Ishikawa (cell line): Measurements from ENCODE around the gene AKAP17A.

ENCODE experiments used
- CEBPB ChIP-seq: IDR thresholded peaks from 2 replicates; pipeline ENCODE4 v1.6.1; 2012
- CREB1 ChIP-seq: IDR thresholded peaks from 2 replicates; pipeline ENCODE4 v1.6.1; 2012; ENCODE audit warnings: low read depth
- EGR1 ChIP-seq: IDR thresholded peaks from 2 replicates; pipeline ENCODE4 v1.6.1; 2012
- EP300 ChIP-seq: IDR thresholded peaks from 2 replicates; pipeline ENCODE4 v1.6.1; 2012; ENCODE audit warnings: borderline replicate concordance
- FOXM1 ChIP-seq: IDR thresholded peaks from 2 replicates; pipeline ENCODE4 v1.6.1; 2012; ENCODE audit warnings: low read depth, borderline replicate concordance
- NFIC ChIP-seq: IDR thresholded peaks from 2 replicates; pipeline ENCODE4 v1.6.1; 2012
- RAD21 ChIP-seq: IDR thresholded peaks from 2 replicates; pipeline ENCODE4 v1.6.1; 2012; ENCODE audit warnings: low read depth
- TAF1 ChIP-seq: IDR thresholded peaks from 2 replicates; pipeline ENCODE4 v1.6.1; 2012; ENCODE audit warnings: low read depth, mild to moderate bottlenecking
- TCF12 ChIP-seq: IDR thresholded peaks from 2 replicates; pipeline ENCODE4 v1.6.1; 2012; ENCODE audit warnings: low read depth
- TEAD4 ChIP-seq: IDR thresholded peaks from 2 replicates; pipeline ENCODE4 v1.6.1; 2012
- YY1 ChIP-seq: IDR thresholded peaks from 2 replicates; pipeline ENCODE4 v1.6.1; 2012; ENCODE audit warnings: low read depth
- ZBTB7A ChIP-seq: IDR thresholded peaks from 2 replicates; pipeline ENCODE4 v1.6.1; 2012; ENCODE audit warnings: low read depth
- TF ChIP-seq, protein P1 (sequence below): IDR thresholded peaks from 2 replicates; pipeline ENCODE4 v1.6.1; 2012; ENCODE audit warnings: low read depth, mild to moderate bottlenecking
- TF ChIP-seq, protein P2 (sequence below): IDR thresholded peaks from 2 replicates; pipeline ENCODE4 v1.6.1; 2012
- TF ChIP-seq, protein P3 (sequence below): IDR thresholded peaks from 2 replicates; pipeline ENCODE4 v1.6.1; 2012

The AKAP17A gene

DNA sequence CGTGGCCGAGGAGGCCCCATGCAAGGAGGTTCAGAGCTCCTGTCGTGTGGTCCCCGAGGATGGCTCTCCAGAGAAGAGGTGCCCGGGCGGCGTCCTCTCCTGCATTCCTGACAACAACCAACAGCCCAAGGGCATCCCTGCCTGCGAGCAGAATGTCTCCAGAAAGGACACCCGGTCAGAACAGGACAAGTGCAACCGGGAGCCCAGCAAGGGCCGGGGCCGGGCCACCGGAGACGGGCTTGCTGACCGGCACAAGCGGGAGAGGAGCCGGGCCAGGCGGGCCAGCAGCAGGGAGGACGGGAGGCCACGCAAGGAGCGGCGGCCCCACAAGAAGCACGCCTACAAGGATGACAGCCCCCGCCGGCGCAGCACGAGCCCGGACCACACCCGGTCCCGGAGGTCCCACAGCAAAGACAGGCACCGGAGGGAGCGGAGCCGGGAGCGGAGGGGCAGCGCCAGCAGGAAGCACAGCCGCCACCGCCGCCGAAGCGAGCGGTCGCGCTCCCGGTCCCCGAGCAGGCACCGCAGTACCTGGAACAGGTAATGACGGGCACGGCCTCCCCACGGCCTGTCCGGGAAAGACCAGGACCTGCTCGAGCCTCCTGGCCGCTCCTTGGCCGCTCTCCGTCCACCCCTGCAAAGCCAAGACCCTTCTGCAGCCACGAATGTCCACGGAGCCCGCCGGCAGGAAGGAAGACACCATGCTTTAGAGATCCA lies 9.8 kb downstream of the AKAP17A start:
- TF ChIP-seq ZBTB7A, result no peak
- TF ChIP-seq CREB1, result no peak
- no peak for TF ChIP-seq FOXM1
- TF ChIP-seq, protein P1, sequence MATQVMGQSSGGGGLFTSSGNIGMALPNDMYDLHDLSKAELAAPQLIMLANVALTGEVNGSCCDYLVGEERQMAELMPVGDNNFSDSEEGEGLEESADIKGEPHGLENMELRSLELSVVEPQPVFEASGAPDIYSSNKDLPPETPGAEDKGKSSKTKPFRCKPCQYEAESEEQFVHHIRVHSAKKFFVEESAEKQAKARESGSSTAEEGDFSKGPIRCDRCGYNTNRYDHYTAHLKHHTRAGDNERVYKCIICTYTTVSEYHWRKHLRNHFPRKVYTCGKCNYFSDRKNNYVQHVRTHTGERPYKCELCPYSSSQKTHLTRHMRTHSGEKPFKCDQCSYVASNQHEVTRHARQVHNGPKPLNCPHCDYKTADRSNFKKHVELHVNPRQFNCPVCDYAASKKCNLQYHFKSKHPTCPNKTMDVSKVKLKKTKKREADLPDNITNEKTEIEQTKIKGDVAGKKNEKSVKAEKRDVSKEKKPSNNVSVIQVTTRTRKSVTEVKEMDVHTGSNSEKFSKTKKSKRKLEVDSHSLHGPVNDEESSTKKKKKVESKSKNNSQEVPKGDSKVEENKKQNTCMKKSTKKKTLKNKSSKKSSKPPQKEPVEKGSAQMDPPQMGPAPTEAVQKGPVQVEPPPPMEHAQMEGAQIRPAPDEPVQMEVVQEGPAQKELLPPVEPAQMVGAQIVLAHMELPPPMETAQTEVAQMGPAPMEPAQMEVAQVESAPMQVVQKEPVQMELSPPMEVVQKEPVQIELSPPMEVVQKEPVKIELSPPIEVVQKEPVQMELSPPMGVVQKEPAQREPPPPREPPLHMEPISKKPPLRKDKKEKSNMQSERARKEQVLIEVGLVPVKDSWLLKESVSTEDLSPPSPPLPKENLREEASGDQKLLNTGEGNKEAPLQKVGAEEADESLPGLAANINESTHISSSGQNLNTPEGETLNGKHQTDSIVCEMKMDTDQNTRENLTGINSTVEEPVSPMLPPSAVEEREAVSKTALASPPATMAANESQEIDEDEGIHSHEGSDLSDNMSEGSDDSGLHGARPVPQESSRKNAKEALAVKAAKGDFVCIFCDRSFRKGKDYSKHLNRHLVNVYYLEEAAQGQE, result no peak
- TF ChIP-seq, protein P2, sequence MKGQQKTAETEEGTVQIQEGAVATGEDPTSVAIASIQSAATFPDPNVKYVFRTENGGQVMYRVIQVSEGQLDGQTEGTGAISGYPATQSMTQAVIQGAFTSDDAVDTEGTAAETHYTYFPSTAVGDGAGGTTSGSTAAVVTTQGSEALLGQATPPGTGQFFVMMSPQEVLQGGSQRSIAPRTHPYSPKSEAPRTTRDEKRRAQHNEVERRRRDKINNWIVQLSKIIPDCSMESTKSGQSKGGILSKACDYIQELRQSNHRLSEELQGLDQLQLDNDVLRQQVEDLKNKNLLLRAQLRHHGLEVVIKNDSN, result no peak
- TF ChIP-seq NFIC, result no peak
- TF ChIP-seq EP300, result no peak
- no peak for TF ChIP-seq EGR1
- no peak for TF ChIP-seq CEBPB
- TF ChIP-seq RAD21, result no peak
- TF ChIP-seq YY1, result no peak
- TF ChIP-seq TCF12, result no peak
- no peak for TF ChIP-seq TAF1
- TF ChIP-seq TEAD4, result no peak
- TF ChIP-seq, protein P3, sequence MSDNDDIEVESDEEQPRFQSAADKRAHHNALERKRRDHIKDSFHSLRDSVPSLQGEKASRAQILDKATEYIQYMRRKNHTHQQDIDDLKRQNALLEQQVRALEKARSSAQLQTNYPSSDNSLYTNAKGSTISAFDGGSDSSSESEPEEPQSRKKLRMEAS, result no peak

DNA sequence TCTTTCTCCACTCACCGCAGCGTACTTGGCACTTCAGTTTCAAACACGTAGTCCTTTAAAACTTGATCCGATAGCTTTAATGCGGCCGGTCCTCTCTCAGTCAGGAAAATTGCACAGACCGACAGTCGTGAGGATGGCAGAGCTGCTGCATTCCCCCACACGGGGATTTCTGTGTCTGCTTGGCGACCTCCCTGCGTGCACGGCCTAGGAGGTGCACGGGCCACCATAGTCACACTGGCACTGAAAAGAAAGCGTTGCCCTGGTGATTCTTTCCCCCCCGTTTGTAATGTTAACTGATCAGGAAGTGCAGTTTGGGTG lies 10.3 kb downstream of the AKAP17A start:
- TF ChIP-seq YY1, result no peak
- no peak for TF ChIP-seq EP300
- TF ChIP-seq, protein P1, result no peak
- no peak for TF ChIP-seq TAF1
- TF ChIP-seq TEAD4, result no peak
- no peak for TF ChIP-seq EGR1
- TF ChIP-seq RAD21, result no peak
- no peak for TF ChIP-seq NFIC
- no peak for TF ChIP-seq CREB1
- TF ChIP-seq CEBPB, result no peak
- TF ChIP-seq FOXM1, result no peak
- TF ChIP-seq, protein P2, result no peak
- TF ChIP-seq, protein P3, result no peak
- no peak for TF ChIP-seq ZBTB7A
- no peak for TF ChIP-seq TCF12

DNA sequence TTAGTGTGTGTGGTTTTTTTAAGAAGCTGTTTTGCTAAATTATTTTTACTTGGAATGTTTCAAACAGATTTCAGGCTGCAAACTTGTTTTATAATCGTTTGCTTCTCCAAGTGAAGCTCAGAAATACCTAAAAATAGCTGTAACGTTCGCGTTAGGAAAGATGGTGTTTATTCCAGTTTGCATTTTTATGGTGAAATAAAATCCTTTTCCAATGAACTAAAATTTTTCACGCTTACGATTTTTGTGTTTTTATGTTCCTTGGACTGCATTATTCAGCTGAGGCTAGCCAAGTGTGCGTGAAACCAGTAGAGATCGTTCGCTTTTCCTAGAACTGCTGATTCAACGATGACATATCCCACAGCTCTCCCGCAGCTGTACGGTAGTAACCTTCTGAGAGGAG lies 10.9 kb downstream of the AKAP17A start:
- TF ChIP-seq, protein P1, result no peak
- TF ChIP-seq, protein P3, result no peak
- TF ChIP-seq ZBTB7A (no peak), YY1 (no peak), CEBPB (no peak), TAF1 (no peak), TEAD4 (no peak), NFIC (no peak), CREB1 (no peak), TCF12 (no peak), EP300 (no peak), RAD21 (no peak), FOXM1 (no peak)
- TF ChIP-seq, protein P2, result no peak
